GM18502 (cell line): ENCODE measurements around the gene EMILIN2.
"Not testable (repeated sequence)": the region's sequence is repeated elsewhere in the genome, so short reads cannot be mapped to it uniquely, and the experiment has no call there.

Source experiments
- ATAC-seq: cut with Tn5 transposase; IDR thresholded peaks from one replicate; pipeline ENCODE4 v1.9.1; 2021; ENCODE audit warnings: mild to moderate bottlenecking; ENCODE audit not compliant: unreplicated experiment, poor library complexity

The EMILIN2 gene

GRCh38 chr18:2846636-2847316 is at the start of gene EMILIN2:
TSS of gene EMILIN2 (plus strand) at chr18:2847006. CDS start at chr18:2847189, 183 bp downstream.
- ATAC-seq = peak; percentile 56

GRCh38 chr18:2797951-2798350 is 48.9 kb upstream of the EMILIN2 start:
- ATAC-seq = peak; percentile 82

- ATAC-seq = no peak
Measured at GRCh38 chr18:2799369-2799768, 47.4 kb upstream of the EMILIN2 start.

GRCh38 chr18:2805970-2806943 is 40.5 kb upstream of the EMILIN2 start:
- ATAC-seq = no peak

GRCh38 chr18:2808640-2809039 is 38.2 kb upstream of the EMILIN2 start:
- not testable (repeated sequence) for ATAC-seq

- not testable (repeated sequence) for ATAC-seq
Measured at GRCh38 chr18:2809666-2810183, 37.1 kb upstream of the EMILIN2 start.

- ATAC-seq = no peak
Measured at GRCh38 chr18:2811416-2811815, 35.4 kb upstream of the EMILIN2 start.

- no peak for ATAC-seq
Measured at GRCh38 chr18:2814928-2815327, 31.9 kb upstream of the EMILIN2 start.

GRCh38 chr18:2818281-2818680 is 28.5 kb upstream of the EMILIN2 start:
- no peak for ATAC-seq

- no peak for ATAC-seq
Measured at GRCh38 chr18:2821695-2822094, 25.1 kb upstream of the EMILIN2 start.

- ATAC-seq = no peak
Measured at GRCh38 chr18:2822213-2822921, 24.4 kb upstream of the EMILIN2 start.

- ATAC-seq = no peak
Measured at GRCh38 chr18:2823202-2823601, 23.6 kb upstream of the EMILIN2 start.

GRCh38 chr18:2823966-2824365 is 22.8 kb upstream of the EMILIN2 start:
- ATAC-seq = no peak

- no peak for ATAC-seq
Measured at GRCh38 chr18:2824865-2825264, 21.9 kb upstream of the EMILIN2 start.

- ATAC-seq = no peak
Measured at GRCh38 chr18:2825613-2826175, 21.1 kb upstream of the EMILIN2 start.

GRCh38 chr18:2826581-2826980 is 20.2 kb upstream of the EMILIN2 start:
- ATAC-seq = no peak

GRCh38 chr18:2827061-2827460 is 19.7 kb upstream of the EMILIN2 start:
- no peak for ATAC-seq

- ATAC-seq = not testable (repeated sequence)
Measured at GRCh38 chr18:2836118-2836517, 10.7 kb upstream of the EMILIN2 start.

GRCh38 chr18:2837290-2837689 is 9.5 kb upstream of the EMILIN2 start:
- not testable (repeated sequence) for ATAC-seq

GRCh38 chr18:2839202-2839601 is 7.6 kb upstream of the EMILIN2 start:
- no peak for ATAC-seq
